Ovary (tissue), 9 donors: ENCODE results near the gene DENND6B. TPM values are rescaled to one million over a fixed set of nuclear protein-coding genes. Genes with fewer than 3 reads are reported as not detected.

Source experiments
- DNase-seq, 5 donors: peaks; one replicate each; pipeline ENCODE4 v3.0.0-alpha.2; 2019 to 2020
- H3K27ac ChIP-seq, 2 donors: fragments of 200-600 bp; one replicate each; pipeline versions ENCODE4 v1.5.1 to v1.8.0; 2019 to 2022
- H3K27me3 ChIP-seq: fragments of 200-600 bp; one replicate; pipeline ENCODE4 v1.8.0; 2022
- H3K36me3 ChIP-seq: fragments of 200-600 bp; sonication (generic); one replicate; pipeline ENCODE4 v1.5.1; 2019
- H3K4me1 ChIP-seq: one replicate; pipeline ENCODE4 v1.8.1; 2013; ENCODE audit warnings: mild to moderate bottlenecking, moderate library complexity; ENCODE audit not compliant: insufficient read depth
- H3K4me3 ChIP-seq: fragments of 200-600 bp; sonication (generic); one replicate; pipeline ENCODE4 v1.5.1; 2017
- H3K9me3 ChIP-seq, 2 donors: fragments of 200-600 bp in 1 of 2; sonication (generic) in 1 of 2; one replicate each; pipeline versions ENCODE4 v1.5.1 to v1.8.1; 2013 to 2019; ENCODE audit warnings: mild to moderate bottlenecking in 1 of 2, moderate library complexity in 1 of 2
- EP300 ChIP-seq: sonication (generic); formaldehyde crosslinking; IDR thresholded peaks from one replicate; pipeline ENCODE4 v1.6.1; 2017; ENCODE audit warnings: antibody characterized with exemption
- POLR2A ChIP-seq: fragments of 450-650 bp; IDR thresholded peaks from one replicate; pipeline ENCODE4 v1.6.1; 2017; ENCODE audit warnings: antibody characterized with exemption, mild to moderate bottlenecking, moderate library complexity
- WGBS, 3 donors: extraction: QIAGEN DNeasy Blood & Tissue Kit in 1 of 3; methylation state at CpG; one replicate each; pipeline versions ENCODE4 v1.1.5 to v1.1.7; 2013 to 2017; 5-methylcytosine and 5-hydroxymethylcytosine counted together
- intact Hi-C, 4 donors: fragments of 100-400 bp; cut with DNase I; formaldehyde crosslinking; loops; one replicate each; pipeline versions ENCODE4 v1.11.0 to v1.15.1; 2022 to 2023
- polyA plus RNA-seq, 2 donors: library from polyadenylated mRNA; stranded (reverse); fragments of 200-250 nt in 1 of 2; fragments of 350-450 nt in 1 of 2; fragmentation: Illumina TruSeq in 1 of 2; extraction: RNeasy Lipid Tissue Mini Kit (QIAGEN cat#74804) in 1 of 2; gene quantifications; one replicate each; pipeline ENCODE4 v1.2.3, GENCODE V29; 2013 to 2014
- total RNA-seq, 7 donors: library from RNA; depleted of rRNA in 2 of 7; stranded (reverse); fragments of >200 nt in 2 of 7; fragmentation: NEBNext Ultra II Directional in 3 of 7; extraction: Animal tissue kit (Norgen Biotek cat#: 25700) in 3 of 7; gene quantifications; one replicate each; pipeline versions ENCODE4 v1.1.0 to v1.2.4, GENCODE V29; 2016 to 2023
- TF ChIP-seq, protein P1 (sequence below), 3 donors: fragments of 450-650 bp in 2 of 3; fragments of 200-600 bp in 1 of 3; IDR thresholded peaks; one replicate each; pipeline versions ENCODE4 v1.5.1 to v1.8.0; 2016 to 2022; ENCODE audit warnings: antibody characterized with exemption in 3 of 3, mild to moderate bottlenecking in 1 of 3
- donor health status: DM: no; HTN: no; CAD: no; lungs with moderate emphysema.
- donor health status: DM: no; HTN: no; CAD: no.
- donor health status: Bipolar disorder and iron deficiency.
- donor health status: DM: yes; HTN: yes; CAD: no.
- donor health status: DM: no; HTN: no; CAD: no.
- donor health status: DM: yes; HTN: yes; CAD: no.

DENND6B gene
- total and polyA plus RNA-seq, 9 donors, result 0.38 to 17.3 (median 5.6) TPM

DNA sequence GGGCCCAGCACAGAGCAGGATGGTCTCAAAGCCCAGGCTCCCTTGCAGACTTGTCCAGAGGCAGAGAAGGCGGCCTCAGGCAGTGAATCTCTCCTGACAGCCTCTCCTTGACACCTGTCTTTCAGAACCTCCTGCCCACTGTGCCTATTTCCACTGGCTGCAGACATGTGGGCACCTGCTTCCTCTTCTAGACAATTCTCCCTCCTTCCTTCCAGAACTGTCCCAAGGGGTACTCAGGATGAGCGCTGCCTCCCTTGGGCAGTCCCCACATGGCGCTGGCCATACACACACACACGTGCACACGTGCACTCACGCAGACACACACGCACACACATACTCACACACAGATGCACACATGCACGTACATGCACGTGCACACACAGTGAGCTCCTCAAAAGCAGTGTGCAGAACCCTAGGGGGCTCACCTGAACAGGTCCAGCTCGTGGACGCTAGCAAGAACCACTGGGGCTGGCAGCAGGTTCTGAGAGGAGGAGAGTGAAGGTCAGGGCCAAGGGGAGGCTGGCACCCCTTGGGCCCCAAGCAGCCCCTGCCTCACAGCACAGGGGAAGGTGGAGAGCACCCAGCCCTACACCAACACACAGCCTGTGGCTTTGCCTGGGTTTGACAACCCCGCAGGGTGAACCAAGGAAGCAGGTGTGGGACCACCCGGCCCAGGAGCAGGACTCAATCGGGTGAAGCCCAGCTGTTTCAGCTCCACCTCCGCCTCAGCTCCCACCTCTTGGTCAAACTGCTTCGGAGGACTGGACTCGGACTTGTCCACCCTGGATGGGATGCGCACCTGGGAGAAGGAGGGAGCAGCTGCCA, 11.3 kb downstream of the DENND6B start:
- TF ChIP-seq POLR2A (no peak), EP300 (no peak)
- TF ChIP-seq, protein P1, sequence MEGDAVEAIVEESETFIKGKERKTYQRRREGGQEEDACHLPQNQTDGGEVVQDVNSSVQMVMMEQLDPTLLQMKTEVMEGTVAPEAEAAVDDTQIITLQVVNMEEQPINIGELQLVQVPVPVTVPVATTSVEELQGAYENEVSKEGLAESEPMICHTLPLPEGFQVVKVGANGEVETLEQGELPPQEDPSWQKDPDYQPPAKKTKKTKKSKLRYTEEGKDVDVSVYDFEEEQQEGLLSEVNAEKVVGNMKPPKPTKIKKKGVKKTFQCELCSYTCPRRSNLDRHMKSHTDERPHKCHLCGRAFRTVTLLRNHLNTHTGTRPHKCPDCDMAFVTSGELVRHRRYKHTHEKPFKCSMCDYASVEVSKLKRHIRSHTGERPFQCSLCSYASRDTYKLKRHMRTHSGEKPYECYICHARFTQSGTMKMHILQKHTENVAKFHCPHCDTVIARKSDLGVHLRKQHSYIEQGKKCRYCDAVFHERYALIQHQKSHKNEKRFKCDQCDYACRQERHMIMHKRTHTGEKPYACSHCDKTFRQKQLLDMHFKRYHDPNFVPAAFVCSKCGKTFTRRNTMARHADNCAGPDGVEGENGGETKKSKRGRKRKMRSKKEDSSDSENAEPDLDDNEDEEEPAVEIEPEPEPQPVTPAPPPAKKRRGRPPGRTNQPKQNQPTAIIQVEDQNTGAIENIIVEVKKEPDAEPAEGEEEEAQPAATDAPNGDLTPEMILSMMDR (IDR thresholded peaks at IDR 0.05), result no peak
- Histone ChIP-seq H3K9me3 (no peaks in the 10 kb centered on the region), H3K27ac (no peak overlapping the region), H3K36me3 (no peaks in the 10 kb centered on the region), H3K4me1 (no peaks in the 10 kb centered on the region), H3K4me3 (no peak overlapping the region), H3K27me3 (no peaks in the 10 kb centered on the region)
- 84 to 87% (median 85%) methylated on average over 18 of the region's 18 CpGs for WGBS, 3 donors
- intact Hi-C loops, result no loop called here
- DNase-seq, result no peak

DNA sequence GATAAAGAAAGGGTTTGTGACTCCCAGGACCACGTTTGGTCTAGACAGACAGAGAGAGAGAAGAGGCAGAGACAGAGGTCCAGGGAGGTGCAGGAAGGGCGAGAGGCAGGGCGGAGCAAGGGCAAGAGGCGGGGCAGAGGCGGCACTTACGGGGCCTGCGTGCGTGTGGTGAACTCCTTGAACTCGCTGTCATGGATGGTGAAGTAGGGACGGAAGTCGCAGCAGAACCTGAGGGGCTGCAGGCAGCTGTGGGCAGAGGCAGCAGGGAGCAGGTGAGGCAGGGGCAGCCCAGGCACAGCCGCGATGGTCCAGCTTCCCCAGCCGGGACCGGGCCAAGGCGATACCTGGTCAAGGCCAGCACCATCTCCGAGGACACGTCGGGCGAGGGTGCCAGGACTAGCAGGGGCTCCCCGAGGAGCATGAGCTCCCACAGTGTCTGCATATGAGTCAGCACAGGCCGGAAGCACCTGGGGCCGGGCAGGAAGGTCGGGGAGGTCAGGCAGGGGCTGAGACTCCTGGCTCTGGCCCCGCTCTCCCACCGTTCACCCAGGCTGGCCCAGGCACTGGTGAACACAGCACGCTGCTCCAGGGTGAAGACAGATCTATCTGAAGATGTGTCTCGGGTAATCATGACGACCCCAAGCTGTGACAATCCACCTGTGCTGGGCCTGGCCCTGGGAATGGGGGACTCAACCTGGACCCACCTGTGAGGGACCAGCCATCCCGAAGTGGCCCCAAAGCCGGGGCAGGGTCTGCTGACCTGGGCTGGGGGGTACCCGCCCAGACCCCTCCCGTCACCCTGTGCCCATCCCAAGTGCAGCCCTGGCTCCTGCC, 12.1 kb downstream of the DENND6B start:
- H3K27me3 ChIP-seq, result no peaks in the 10 kb centered on the region
- H3K4me3 ChIP-seq, result no peak overlapping the region
- no peaks in the 10 kb centered on the region for H3K36me3 ChIP-seq
- no peaks in the 10 kb centered on the region for H3K9me3 ChIP-seq
- no peaks in the 10 kb centered on the region for H3K4me1 ChIP-seq
- TF ChIP-seq EP300 (no peak), POLR2A (no peak)
- TF ChIP-seq, protein P1 (IDR thresholded peaks at IDR 0.05), result no peak
- 75 to 79% (median 75%) methylated on average over 33 of the region's 33 CpGs for WGBS, 3 donors
- intact Hi-C loops, result no loop called here
- H3K27ac ChIP-seq, result no peak overlapping the region
- no peak for DNase-seq

DNA sequence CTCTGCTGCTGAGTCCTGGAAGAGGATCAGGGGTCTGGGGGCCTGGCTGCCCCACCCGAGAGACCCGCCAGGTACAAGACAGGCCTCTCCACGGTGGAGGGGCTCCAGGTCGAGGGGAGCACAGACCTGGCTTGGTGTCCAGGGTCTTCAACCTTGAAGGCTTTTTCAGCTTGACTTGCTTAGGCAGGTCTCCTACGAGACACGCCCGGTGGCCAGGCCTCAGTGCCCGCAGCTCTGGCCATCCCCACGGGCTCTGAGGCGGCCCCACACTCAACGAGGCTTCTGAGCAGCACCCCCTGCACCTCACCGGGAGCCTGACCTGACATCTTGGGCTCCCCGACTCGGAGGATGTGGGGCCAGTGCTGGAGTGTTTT, 12.7 kb downstream of the DENND6B start:
- H3K9me3 ChIP-seq, result no peaks in the 10 kb centered on the region
- DNase-seq, result no peak
- no peak overlapping the region for H3K27ac ChIP-seq
- peaks cover 3% of the 10 kb centered on the region for H3K4me1 ChIP-seq
- intact Hi-C loops, result no loop called here
- no peaks in the 10 kb centered on the region for H3K27me3 ChIP-seq
- WGBS, 3 donors, result 68 to 76% (median 69%) methylated on average over 9 to 14 of the region's 14 CpGs
- H3K36me3 ChIP-seq, result no peaks in the 10 kb centered on the region
- no peak for TF ChIP-seq EP300
- TF ChIP-seq, protein P1 (IDR thresholded peaks at IDR 0.05), result no peak
- no peak for TF ChIP-seq POLR2A
- H3K4me3 ChIP-seq, result no peak overlapping the region

DNA sequence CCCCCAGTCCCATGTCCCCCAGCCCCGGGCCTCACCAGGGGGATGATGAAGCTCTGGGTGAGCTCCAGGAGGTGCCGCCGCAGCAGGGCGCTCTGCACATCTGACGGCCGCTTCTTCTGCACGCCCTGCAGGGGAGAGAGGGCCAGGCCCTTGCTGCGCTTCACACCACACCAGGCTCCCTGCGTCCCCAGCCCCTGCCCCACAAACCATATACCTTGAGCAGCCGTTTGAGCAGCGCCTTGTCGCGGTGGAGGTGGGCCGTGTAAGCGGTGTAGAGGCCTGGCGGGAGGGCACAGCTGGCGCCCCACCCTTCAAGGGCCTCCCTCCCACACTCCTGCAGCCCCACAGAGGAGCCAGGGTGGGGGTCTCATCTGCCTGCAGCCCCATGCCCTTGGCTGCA, 13.2 kb downstream of the DENND6B start:
- WGBS, 3 donors, result 82 to 91% (median 84%) methylated on average over 14 to 17 of the region's 17 CpGs
- Histone ChIP-seq H3K9me3 (no peaks in the 10 kb centered on the region), H3K36me3 (no peaks in the 10 kb centered on the region), H3K4me1 (peaks cover 4% of the 10 kb centered on the region), H3K4me3 (no peak overlapping the region), H3K27ac (no peak overlapping the region), H3K27me3 (no peaks in the 10 kb centered on the region)
- DNase-seq, result no peak
- no peak for TF ChIP-seq EP300
- TF ChIP-seq, protein P1 (IDR thresholded peaks at IDR 0.05), result no peak
- TF ChIP-seq POLR2A, result no peak
- intact Hi-C loops, result no loop called here
